GM19328 (cell line): ENCODE results near the gene MAN2C1.
"Not testable (repeated sequence)": the region's sequence is repeated elsewhere in the genome, so short reads cannot be mapped to it uniquely, and the experiment has no call there.

ENCODE experiments used
- ATAC-seq: cut with Tn5 transposase; IDR thresholded peaks from one replicate; pipeline ENCODE4 v1.9.1; 2021; ENCODE audit warnings: mild to moderate bottlenecking, moderate library complexity; ENCODE audit not compliant: unreplicated experiment

Gene MAN2C1

GRCh38 chr15:75313116-75313845 is 55.1 kb downstream of the MAN2C1 start:
- no peak for ATAC-seq

DNA sequence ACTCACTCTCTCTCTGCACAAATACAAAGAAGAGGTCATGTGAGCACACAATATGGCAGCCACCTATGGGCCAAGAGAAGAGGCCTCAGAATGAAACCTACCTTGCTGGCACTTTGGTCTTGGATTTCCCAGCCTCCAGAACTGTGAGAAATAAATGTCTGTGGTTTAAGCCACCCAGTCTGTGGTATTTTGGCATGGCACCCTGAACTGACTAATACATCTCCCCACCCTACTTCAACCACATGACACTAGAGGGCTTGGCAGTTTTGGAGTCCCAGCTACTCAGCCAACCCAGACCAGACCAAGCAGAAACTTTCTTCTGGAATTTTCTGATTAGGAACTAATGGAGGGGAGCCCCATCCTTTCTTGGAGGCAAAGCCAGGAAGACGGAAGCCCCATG is 55.9 kb downstream of the MAN2C1 start:
- not testable (repeated sequence) for ATAC-seq

DNA sequence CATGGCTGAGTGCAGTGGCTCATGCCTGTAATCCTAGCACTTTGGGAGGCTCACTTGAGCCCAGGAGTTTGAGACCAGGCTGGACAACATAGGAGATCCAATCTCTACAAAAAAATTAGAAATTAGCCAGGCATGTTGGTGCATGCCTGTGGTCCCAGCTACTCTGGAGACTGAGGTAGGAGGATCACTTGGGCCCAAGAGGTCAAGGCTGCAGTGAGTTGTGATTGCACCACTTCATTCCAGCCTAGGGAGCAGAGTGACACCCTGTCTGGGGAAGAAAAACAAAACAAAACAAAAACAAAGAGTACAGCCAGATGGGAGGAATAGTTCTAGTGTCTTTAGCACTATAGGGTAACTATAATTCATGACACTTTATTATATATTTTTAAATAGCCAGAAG is 58.7 kb downstream of the MAN2C1 start:
- no peak for ATAC-seq

- ATAC-seq: no peak
Observed at GRCh38 chr15:75307778-75308390, 60.5 kb downstream of the MAN2C1 start.

- ATAC-seq: no peak
Observed at GRCh38 chr15:75306188-75306587, 62.2 kb downstream of the MAN2C1 start.
